K562 (cell line): ENCODE results near the gene AMELX. TPM values are rescaled to one million over a fixed set of nuclear protein-coding genes. Genes with fewer than 3 reads are reported as not detected.

ENCODE experiments used
- ARNT ChIP-seq, 2 experiments: fragments of 450-650 bp; IDR thresholded peaks; 2 replicates each; pipeline ENCODE4 v1.6.1; 2016; ENCODE audit warnings: mild to moderate bottlenecking in 1 of 2
- CXXC5 ChIP-seq: fragments of 250-450 bp; sonication (Bioruptor Pico); IDR thresholded peaks from 2 replicates; pipeline ENCODE4 v1.8.0; 2022; ENCODE audit warnings: inconsistent platforms, mild to moderate bottlenecking, moderate library complexity
- KDM1A ChIP-seq, 2 experiments: fragments of 450-650 bp; IDR thresholded peaks; 2 replicates each; pipeline ENCODE4 v1.6.1; 2016; ENCODE audit warnings: mild to moderate bottlenecking in 2 of 2
- LEF1 ChIP-seq: fragments of 450-650 bp; IDR thresholded peaks from 2 replicates; pipeline ENCODE4 v1.6.1; 2016; ENCODE audit warnings: mild to moderate bottlenecking
- MEIS2 ChIP-seq: fragments of 450-650 bp; IDR thresholded peaks from 2 replicates; pipeline ENCODE4 v1.6.1; 2014; ENCODE audit warnings: mild to moderate bottlenecking; ENCODE audit not compliant: partially characterized antibody
- MYC ChIP-seq, 2 experiments: fragments of 250-450 bp in 1 of 2; sonication (Bioruptor Pico) in 1 of 2; IDR thresholded peaks; 2 replicates each; pipeline versions ENCODE4 v1.5.1 to v1.6.1; 2012 to 2021; ENCODE audit warnings: low read depth in 2 of 2, borderline replicate concordance in 1 of 2, improper control_type of control experiment in 1 of 2, low read length in 1 of 2, mild to moderate bottlenecking in 1 of 2, moderate library complexity in 1 of 2
- POLR2H ChIP-seq: IDR thresholded peaks from 2 replicates; pipeline ENCODE4 v1.6.1; 2016; ENCODE audit warnings: missing genetic modification characterization, low read depth, mild to moderate bottlenecking, control low read depth, missing compliant biosample characterization, moderate library complexity
- RBBP5 ChIP-seq: fragments of 200-600 bp; sonication (generic); IDR thresholded peaks from 2 replicates; pipeline ENCODE4 v1.6.1; 2012; ENCODE audit warnings: borderline replicate concordance, mild to moderate bottlenecking, low read length, control low read depth, inconsistent platforms; ENCODE audit not compliant: insufficient read depth, poor library complexity, severe bottlenecking
- ZBTB40 ChIP-seq, 2 experiments: fragments of 450-650 bp in 1 of 2; sonication (generic) in 1 of 2; formaldehyde crosslinking in 1 of 2; IDR thresholded peaks; 2 replicates each; pipeline versions ENCODE4 v1.7.1 to v1.9.0; 2016 to 2022; ENCODE audit warnings: inconsistent platforms in 1 of 2, mild to moderate bottlenecking in 1 of 2, missing genetic modification reagents in 1 of 2
- ZNF561 ChIP-seq: fragments of 450-650 bp; formaldehyde crosslinking; conservative IDR thresholded peaks from 2 replicates; pipeline ENCODE4 v1.4.0; 2020; ENCODE audit warnings: mild to moderate bottlenecking, moderate library complexity
- polyA plus RNA-seq, 8 experiments: library from polyadenylated mRNA; depleted of rRNA in 4 of 8; stranded (reverse) in 5 of 8; unstranded in 3 of 8; fragments of >200 nt; fragmentation: Nextera tagmentation in 2 of 8; fragmentation: Illumina TruSeq in 1 of 8; extraction: Ambion mirVana in 2 of 8; extraction: Trizol in 1 of 8; gene quantifications; 2 replicates each; pipeline versions ENCODE4 v1.2.1 to v1.2.3, GENCODE V29; 2011 to 2014; ENCODE audit warnings: inconsistent platforms in 1 of 8, missing spikeins in 1 of 8
- total RNA-seq, 7 experiments: library from RNA; depleted of rRNA in 6 of 7; stranded (reverse); fragments of >200 nt in 6 of 7; fragmentation: Illumina TruSeq in 2 of 7; extraction: Trizol in 2 of 7; gene quantifications; 2 replicates each; pipeline versions ENCODE4 v1.2.1 to v1.2.3, GENCODE V29; 2011 to 2021; ENCODE audit warnings: low replicate concordance in 1 of 7
- TF ChIP-seq, protein P1 (sequence below), 2 experiments: fragments of 450-650 bp; IDR thresholded peaks; 2 replicates each; pipeline ENCODE4 v1.6.1; 2016

The AMELX gene
- total and polyA plus RNA-seq, 9 of the 15 experiments (the other 6 are each of a cell fraction or from before 2014, with no cell fraction given): 0.22 TPM; not detected in 8

DNA sequence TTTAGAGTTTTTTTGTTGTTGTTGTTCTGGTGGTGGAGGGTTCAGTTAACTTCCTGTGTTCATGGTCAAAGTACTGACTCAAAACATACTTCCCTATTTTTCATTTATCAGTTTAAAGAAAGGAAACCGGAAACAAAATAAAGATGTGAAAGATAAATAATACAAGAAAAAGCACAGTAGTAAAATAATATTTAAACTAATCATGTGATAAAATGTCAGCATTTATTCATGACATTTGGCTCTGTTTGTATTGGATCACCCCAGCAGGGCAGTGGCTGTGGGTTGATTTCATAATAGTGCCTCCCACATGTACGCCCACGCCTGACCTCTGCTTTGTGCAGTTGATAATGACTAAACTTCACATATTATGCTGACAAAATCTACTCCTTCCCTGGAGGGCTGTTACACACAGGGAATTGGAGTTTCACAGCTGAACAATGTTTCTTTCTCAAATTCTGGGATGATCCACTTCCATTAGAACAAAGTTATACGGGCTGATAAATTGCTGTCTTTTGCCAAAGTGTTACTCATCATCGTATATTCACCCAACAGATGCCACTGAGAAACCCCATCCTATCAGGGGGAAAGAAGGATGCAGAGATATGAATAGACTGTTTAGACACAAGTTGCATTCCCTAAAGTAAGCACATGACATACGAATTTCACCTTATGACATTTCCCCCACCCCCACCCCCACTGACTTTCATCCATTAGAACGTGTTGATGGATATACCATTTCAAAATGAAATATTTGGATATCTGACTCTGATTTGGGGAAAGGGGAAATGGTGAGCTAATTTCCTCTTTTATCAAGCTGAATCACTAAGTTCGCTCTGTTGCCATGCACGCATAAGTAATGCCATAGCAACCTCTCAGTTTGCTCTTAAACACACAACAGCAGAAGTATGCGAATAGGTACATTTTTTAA, 48.3 kb downstream of the AMELX start (continued):
- TF ChIP-seq RBBP5: peak; percentile 47
- TF ChIP-seq ZBTB40 (IDR thresholded peaks at IDR 0.05): 0 out of 2 replicates have a peak, but pooled peaks have one; percentile 14
- TF ChIP-seq ZBTB40 (CRISPR knock-in tag; IDR thresholded peaks at IDR 0.05): no peak
- 0 out of 2 replicates have a peak, but pooled peaks have one; percentile 10 for TF ChIP-seq CXXC5 (CRISPR knock-in tag)
- TF ChIP-seq MEIS2: peak; percentile 79
- TF ChIP-seq KDM1A (IDR thresholded peaks at IDR 0.05): peak in 1 of 2 experiments; percentile 57; a peak in 2 of 4 replicates
- peak in 1 of 2 experiments; percentile 79; a peak in 1 of 4 replicates for TF ChIP-seq ARNT (IDR thresholded peaks at IDR 0.05)
- TF ChIP-seq POLR2H: peak; percentile 68
- peak; percentile 91 for TF ChIP-seq LEF1
- TF ChIP-seq, protein P1, sequence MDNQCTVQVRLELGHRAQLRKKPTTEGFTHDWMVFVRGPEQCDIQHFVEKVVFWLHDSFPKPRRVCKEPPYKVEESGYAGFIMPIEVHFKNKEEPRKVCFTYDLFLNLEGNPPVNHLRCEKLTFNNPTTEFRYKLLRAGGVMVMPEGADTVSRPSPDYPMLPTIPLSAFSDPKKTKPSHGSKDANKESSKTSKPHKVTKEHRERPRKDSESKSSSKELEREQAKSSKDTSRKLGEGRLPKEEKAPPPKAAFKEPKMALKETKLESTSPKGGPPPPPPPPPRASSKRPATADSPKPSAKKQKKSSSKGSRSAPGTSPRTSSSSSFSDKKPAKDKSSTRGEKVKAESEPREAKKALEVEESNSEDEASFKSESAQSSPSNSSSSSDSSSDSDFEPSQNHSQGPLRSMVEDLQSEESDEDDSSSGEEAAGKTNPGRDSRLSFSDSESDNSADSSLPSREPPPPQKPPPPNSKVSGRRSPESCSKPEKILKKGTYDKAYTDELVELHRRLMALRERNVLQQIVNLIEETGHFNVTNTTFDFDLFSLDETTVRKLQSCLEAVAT (IDR thresholded peaks at IDR 0.05): no peak
- TF ChIP-seq ZNF561: no peak
- TF ChIP-seq MYC (IDR thresholded peaks at IDR 0.05; ENCODE audit: low read depth, low read length): peak; percentile 30
- no peak for TF ChIP-seq MYC (CRISPR knock-in tag; IDR thresholded peaks at IDR 0.05; ENCODE audit: borderline replicate concordance, low read depth)
